DMS53 (cell line): ENCODE results near the gene CUL3.
"Not testable (repeated sequence)": the region's sequence is repeated elsewhere in the genome, so short reads cannot be mapped to it uniquely, and the experiment has no call there.

Experiments
- DNase-seq: peaks from one replicate; lab custom pipeline; 2025; lab: John Stamatoyannopoulos, UW

Gene CUL3

GRCh38 chr2:224543939-224544338 lies 41.2 kb downstream of the CUL3 start:
- no peak for DNase-seq

GRCh38 chr2:224538561-224539138 lies 46.5 kb downstream of the CUL3 start:
- DNase-seq, result no peak

GRCh38 chr2:224532931-224533330 lies 52.2 kb downstream of the CUL3 start:
- DNase-seq, result no peak

- no peak for DNase-seq
Observed at GRCh38 chr2:224532441-224532840, 52.7 kb downstream of the CUL3 start.

GRCh38 chr2:224528171-224528570 lies 57.0 kb downstream of the CUL3 start:
- no peak for DNase-seq

- no peak for DNase-seq
Observed at GRCh38 chr2:224525774-224526173, 59.4 kb downstream of the CUL3 start.

GRCh38 chr2:224524657-224525056 lies 60.5 kb downstream of the CUL3 start:
- no peak for DNase-seq

- no peak for DNase-seq
Observed at GRCh38 chr2:224523626-224524577, 61.3 kb downstream of the CUL3 start.

GRCh38 chr2:224522483-224522882 lies 62.7 kb downstream of the CUL3 start:
- not testable (repeated sequence) for DNase-seq

- no peak for DNase-seq
Observed at GRCh38 chr2:224520064-224520463, 65.1 kb downstream of the CUL3 start.

GRCh38 chr2:224518806-224519580 lies 66.2 kb downstream of the CUL3 start:
- no peak for DNase-seq

- DNase-seq, result no peak
Observed at GRCh38 chr2:224517963-224518362, 67.2 kb downstream of the CUL3 start.

- not testable (repeated sequence) for DNase-seq
Observed at GRCh38 chr2:224516393-224516792, 68.8 kb downstream of the CUL3 start.

- DNase-seq, result no peak
Observed at GRCh38 chr2:224513991-224514390, 71.2 kb downstream of the CUL3 start.

- no peak for DNase-seq
Observed at GRCh38 chr2:224507789-224508188, 77.4 kb downstream of the CUL3 start.

- no peak for DNase-seq
Observed at GRCh38 chr2:224506494-224506893, 78.7 kb downstream of the CUL3 start.

- no peak for DNase-seq
Observed at GRCh38 chr2:224498991-224499390, 86.2 kb downstream of the CUL3 start.

GRCh38 chr2:224492531-224492930 lies 92.6 kb downstream of the CUL3 start:
- DNase-seq, result no peak

GRCh38 chr2:224487940-224488339 lies 97.2 kb downstream of the CUL3 start:
- not testable (repeated sequence) for DNase-seq

GRCh38 chr2:224485081-224486014 lies 99.8 kb downstream of the CUL3 start:
- DNase-seq, result peak; percentile 96

- no peak for DNase-seq
Observed at GRCh38 chr2:224479826-224480225, 105.3 kb downstream of the CUL3 start.
